AG09309 (cell line): Measurements from ENCODE around the gene NHLRC2.

Source experiments
- DNase-seq: peaks from one replicate; pipeline ENCODE4 v3.0.0-alpha.2; 2010; ENCODE audit warnings: low read depth
- H3K4me3 ChIP-seq: 2 replicates; pipeline ENCODE4 v1.5.1; 2011; ENCODE audit warnings: mild to moderate bottlenecking, low read depth, low read length, moderate library complexity; ENCODE audit not compliant: control insufficient read depth
- CTCF ChIP-seq: IDR thresholded peaks from 2 replicates; pipeline ENCODE4 v1.5.1; 2011; ENCODE audit warnings: mild to moderate bottlenecking, low read depth, low read length, inconsistent platforms; ENCODE audit not compliant: insufficient read depth, control insufficient read depth; ENCODE audit errors: missing control alignments

Gene NHLRC2

GRCh38 chr10:113907166-113907565, 52.7 kb downstream of the NHLRC2 start:
- no peak for TF ChIP-seq CTCF
- no peak for DNase-seq

GRCh38 chr10:113908236-113908635, 53.8 kb downstream of the NHLRC2 start:
- TF ChIP-seq CTCF, result no peak
- DNase-seq, result no peak
- no peak overlapping the region for H3K4me3 ChIP-seq

More at GRCh38 chr10:113907166-113907565, 52.7 kb downstream of the NHLRC2 start:
- no peak overlapping the region for H3K4me3 ChIP-seq

- no peak for TF ChIP-seq CTCF
- no peak overlapping the region for H3K4me3 ChIP-seq
- DNase-seq, result no peak
Observed at GRCh38 chr10:113911113-113911512, 56.7 kb downstream of the NHLRC2 start.

- no peak for DNase-seq
- no peak overlapping the region for H3K4me3 ChIP-seq
- no peak for TF ChIP-seq CTCF
Observed at GRCh38 chr10:113911839-113912238, 57.4 kb downstream of the NHLRC2 start.

- TF ChIP-seq CTCF, result no peak
- no peak for DNase-seq
Observed at GRCh38 chr10:113912582-113912981, 58.1 kb downstream of the NHLRC2 start.

GRCh38 chr10:113914956-113915355, 60.5 kb downstream of the NHLRC2 start:
- no peak for TF ChIP-seq CTCF
- DNase-seq, result no peak
- H3K4me3 ChIP-seq, result no peak overlapping the region

More at GRCh38 chr10:113912582-113912981, 58.1 kb downstream of the NHLRC2 start:
- H3K4me3 ChIP-seq, result no peak overlapping the region

GRCh38 chr10:113915540-113915939, 61.1 kb downstream of the NHLRC2 start:
- DNase-seq, result no peak
- H3K4me3 ChIP-seq, result no peak overlapping the region
- no peak for TF ChIP-seq CTCF
